Epithelial cell of proximal tubule (primary cell): ENCODE data around the gene PCAT6. TPM values are rescaled to one million over a fixed set of nuclear protein-coding genes. Genes with fewer than 3 reads are reported as not detected.
"Not testable (repeated sequence)": the region's sequence is repeated elsewhere in the genome, so short reads cannot be mapped to it uniquely, and the experiment has no call there.

Experiments used
- DNase-seq: peaks from one replicate; pipeline ENCODE4 v3.0.0-alpha.2; 2011; ENCODE audit warnings: low read depth
- H3K4me3 ChIP-seq: 2 replicates; pipeline ENCODE4 v1.5.1; 2011; ENCODE audit warnings: low read depth, mild to moderate bottlenecking, low read length
- CTCF ChIP-seq: conservative IDR thresholded peaks from 2 replicates; pipeline ENCODE4 v1.5.1; 2012; ENCODE audit warnings: low read depth, mild to moderate bottlenecking, low read length
- total RNA-seq: library from RNA; depleted of rRNA; stranded (reverse); fragments of >200 nt; gene quantifications from 2 replicates; pipeline ENCODE4 v1.2.3, GENCODE V29; 2015

The PCAT6 gene
- total RNA-seq, 1 donor from 2014 or later: 0.17 TPM

- no peak for TF ChIP-seq CTCF
- no peak for DNase-seq
- H3K4me3 ChIP-seq: no peak overlapping the region
Measured at GRCh38 chr1:202815120-202815519, 4.4 kb downstream of the PCAT6 start.

- DNase-seq: no peak
- TF ChIP-seq CTCF: no peak
- H3K4me3 ChIP-seq: no peak overlapping the region
Measured at GRCh38 chr1:202818819-202819218, 8.1 kb downstream of the PCAT6 start.

GRCh38 chr1:202821467-202821866 lies 10.7 kb downstream of the PCAT6 start:
- DNase-seq: no peak
- no peak for TF ChIP-seq CTCF
- no peak overlapping the region for H3K4me3 ChIP-seq

GRCh38 chr1:202825748-202826147 lies 15.0 kb downstream of the PCAT6 start:
- no peak for TF ChIP-seq CTCF
- no peak overlapping the region for H3K4me3 ChIP-seq
- no peak for DNase-seq

GRCh38 chr1:202829223-202829622 lies 18.5 kb downstream of the PCAT6 start:
- DNase-seq, H3K4me3 ChIP-seq: not testable (repeated sequence)

GRCh38 chr1:202831906-202832305 lies 21.2 kb downstream of the PCAT6 start:
- TF ChIP-seq CTCF: no peak
- H3K4me3 ChIP-seq: no peak overlapping the region
- no peak for DNase-seq

- no peak for DNase-seq
- H3K4me3 ChIP-seq: no peak overlapping the region
- no peak for TF ChIP-seq CTCF
Measured at GRCh38 chr1:202834771-202835547, 24.2 kb downstream of the PCAT6 start.
